Medulla oblongata (tissue), 1 donor: Measurements from ENCODE around the gene ACTN2.

ENCODE experiments used
- DNase-seq: peaks from one replicate; pipeline ENCODE4 v3.0.0-alpha.2; 2015; ENCODE audit errors: extremely low spot score

ACTN2 gene

GRCh38 chr1:236741753-236742152 lies 55.5 kb downstream of the ACTN2 start:
- no peak for DNase-seq

GRCh38 chr1:236742421-236743160 lies 56.3 kb downstream of the ACTN2 start:
- no peak for DNase-seq

DNA sequence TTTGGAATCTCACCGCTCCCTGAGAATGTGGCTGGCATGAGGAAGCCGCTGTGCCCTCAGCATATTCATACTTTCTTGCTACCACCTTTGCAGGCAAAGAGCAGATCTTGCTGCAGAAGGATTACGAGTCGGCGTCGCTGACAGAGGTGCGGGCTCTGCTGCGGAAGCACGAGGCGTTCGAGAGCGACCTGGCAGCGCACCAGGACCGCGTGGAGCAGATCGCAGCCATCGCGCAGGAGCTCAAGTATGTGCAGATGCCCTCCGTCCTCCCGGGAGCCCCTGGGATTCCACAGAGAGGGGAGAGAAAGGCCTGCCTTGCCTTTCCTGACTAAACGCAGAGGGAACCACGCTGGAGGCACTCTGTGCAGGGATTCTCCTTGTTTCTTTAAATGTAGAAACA lies 58.2 kb downstream of the ACTN2 start:
- no peak for DNase-seq

DNA sequence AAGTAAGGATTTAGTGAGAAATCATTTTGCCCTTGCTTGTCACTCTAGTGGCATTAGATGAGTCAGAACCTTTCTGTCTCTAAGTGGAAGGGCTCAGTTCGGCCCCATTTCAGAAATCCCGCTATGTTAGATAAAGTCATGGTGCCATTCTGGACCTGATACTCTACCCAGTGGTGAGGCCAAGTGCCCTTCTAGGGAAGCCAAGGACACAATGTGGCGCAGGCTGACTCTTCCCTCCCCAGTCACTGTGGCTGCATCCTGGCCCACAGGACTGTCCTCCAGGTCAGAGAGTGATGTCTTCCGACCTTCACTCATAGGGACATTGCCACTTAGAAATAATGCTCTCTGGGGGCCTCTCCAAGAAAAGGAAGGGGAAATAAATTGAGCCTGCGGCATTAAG lies 60.5 kb downstream of the ACTN2 start:
- DNase-seq: no peak

GRCh38 chr1:236747311-236747985 lies 61.1 kb downstream of the ACTN2 start:
- DNase-seq: peak; percentile 12

DNA sequence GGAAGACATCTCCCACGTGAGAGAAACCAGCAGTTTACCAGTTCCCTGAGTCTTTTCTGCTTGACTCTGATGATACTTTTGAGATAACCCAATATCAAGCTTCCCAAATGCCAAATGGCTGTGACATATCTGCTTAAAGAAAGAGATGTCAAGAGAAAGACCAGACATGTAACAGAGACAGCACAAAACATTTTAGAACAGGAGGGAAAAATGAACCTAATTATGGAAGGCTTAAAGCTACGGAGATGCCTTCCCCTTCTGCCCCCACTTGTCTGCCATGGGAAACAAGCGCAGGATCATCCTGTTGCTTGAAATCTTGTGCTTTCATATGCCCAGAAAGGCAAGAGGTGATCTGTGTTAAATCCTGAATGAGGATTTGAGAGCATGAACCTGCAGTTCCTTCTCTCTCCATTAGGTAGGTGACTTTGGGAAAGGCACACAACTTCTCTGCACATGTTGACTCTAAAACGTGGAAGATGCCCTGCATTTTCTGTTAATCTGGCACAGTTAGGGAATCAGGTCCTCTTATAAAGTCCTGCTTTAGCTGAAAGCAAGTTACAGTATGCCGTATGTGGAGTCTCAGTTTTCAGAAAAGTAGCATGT lies 62.1 kb downstream of the ACTN2 start:
- DNase-seq: no peak

GRCh38 chr1:236750928-236751327 lies 64.6 kb downstream of the ACTN2 start:
- no peak for DNase-seq

DNA sequence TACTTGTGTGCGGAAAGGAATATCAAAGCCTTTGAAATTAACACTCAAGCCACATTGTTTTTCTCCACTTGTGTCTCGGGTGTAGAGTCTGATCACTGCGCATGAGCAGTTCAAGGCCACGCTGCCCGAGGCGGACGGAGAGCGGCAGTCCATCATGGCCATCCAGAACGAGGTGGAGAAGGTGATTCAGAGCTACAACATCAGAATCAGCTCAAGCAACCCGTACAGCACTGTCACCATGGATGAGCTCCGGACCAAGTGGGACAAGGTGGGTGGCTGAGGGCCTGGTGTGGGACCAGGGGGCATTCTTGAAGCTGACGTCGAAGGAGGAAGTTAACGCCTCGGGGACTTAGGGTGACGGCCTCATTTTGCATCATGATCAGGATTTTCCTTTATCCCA lies 65.1 kb downstream of the ACTN2 start:
- DNase-seq: no peak

GRCh38 chr1:236751935-236752334 lies 65.6 kb downstream of the ACTN2 start:
- DNase-seq: no peak

- no peak for DNase-seq
Measured at GRCh38 chr1:236753516-236753915, 67.2 kb downstream of the ACTN2 start.

- no peak for DNase-seq
Measured at GRCh38 chr1:236753964-236754363, 67.7 kb downstream of the ACTN2 start.

DNA sequence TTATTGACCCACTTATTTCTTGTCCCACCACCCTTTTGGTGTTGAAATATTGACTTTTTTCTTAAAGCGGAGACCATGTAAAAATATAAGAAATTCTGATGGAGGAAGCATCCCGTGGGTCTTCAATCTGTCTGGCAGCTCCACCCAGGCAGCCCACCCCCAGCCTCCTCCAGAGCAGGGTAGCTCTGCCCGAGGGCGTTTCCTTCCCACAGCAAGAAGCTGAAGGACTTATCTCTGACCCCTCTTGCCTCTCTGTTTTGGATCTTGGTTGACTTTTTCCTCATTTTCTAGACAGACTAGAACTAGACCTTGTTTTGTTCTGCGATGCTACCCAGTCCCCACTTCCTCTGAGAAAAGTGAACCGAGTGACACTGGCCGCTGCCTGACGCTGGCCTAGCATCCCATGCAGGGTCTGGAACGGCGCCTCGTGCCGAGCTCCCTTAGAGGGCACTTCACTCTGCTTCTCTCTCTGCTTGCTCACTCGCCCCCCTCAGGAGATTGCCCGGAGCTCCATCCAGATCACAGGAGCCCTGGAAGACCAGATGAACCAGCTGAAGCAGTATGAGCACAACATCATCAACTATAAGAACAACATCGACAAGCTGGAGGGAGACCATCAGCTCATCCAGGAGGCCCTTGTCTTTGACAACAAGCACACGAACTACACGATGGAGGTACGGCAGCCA lies 68.4 kb downstream of the ACTN2 start:
- DNase-seq: no peak

DNA sequence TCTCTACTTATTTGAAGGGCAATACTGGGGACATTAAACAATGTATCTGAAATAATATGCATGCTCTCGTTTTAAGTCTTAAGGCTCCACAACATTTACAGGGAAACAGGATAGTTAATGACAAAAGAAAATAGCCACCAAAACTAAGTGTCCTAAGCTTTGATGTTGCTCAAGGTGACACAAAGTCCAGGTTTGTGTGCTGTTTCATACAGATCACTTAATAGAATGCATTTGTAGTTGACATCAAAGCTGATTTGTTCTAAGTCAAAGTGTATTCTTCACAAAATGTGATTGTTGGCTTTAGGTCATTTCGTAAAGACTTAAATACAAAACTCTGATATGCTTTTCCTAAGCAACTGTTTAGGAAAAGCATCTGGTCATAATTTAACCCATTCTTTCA lies 71.3 kb downstream of the ACTN2 start:
- no peak for DNase-seq

DNA sequence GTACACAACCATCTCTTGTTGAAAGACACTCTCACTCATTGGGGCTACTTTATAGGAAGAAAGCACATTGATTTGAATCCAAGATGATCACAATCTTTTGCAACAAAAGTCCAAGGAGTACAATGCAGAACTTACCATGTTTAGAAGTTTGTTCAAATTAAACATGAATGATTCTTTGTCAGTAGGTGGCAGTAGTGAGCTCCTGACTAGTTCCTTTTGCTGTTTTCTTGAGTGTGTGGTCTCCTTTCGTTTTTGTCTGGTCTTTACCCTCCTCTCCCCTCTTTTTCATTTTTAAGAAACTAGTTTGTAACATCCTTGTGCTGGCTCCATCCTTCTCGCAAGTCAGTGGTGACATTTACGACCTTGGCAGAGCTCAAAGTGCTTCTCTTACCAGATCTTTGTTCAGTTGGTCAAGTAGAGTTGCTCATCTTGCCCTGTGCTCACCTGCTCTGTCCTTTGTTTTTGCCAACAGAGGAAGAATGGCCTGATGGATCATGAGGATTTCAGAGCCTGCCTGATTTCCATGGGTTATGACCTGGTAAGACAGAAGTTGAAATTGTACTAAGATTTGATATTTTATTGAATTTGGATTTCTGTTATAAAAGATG lies 73.1 kb downstream of the ACTN2 start:
- peak; percentile 65 for DNase-seq

DNA sequence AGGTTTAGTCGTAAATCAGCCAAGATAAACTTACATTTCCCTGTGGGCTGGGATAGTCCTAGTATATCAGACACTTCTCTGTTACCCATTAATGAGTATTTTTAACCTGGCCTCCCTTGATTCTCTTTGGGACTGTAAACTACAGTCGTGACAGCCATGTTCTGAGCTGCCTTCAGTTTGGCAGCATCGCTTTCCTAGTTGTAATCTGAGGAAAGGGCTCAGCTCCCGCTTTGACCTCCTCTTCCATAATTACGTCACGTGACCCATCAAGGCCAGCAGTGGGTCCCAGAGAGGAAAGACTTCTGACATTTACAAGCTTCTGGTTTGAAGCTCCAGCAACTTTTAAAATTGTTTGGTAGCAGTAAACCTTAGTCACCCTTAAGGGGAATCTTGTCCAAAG lies 74.2 kb downstream of the ACTN2 start:
- no peak for DNase-seq

GRCh38 chr1:236760986-236761385 lies 74.7 kb downstream of the ACTN2 start:
- DNase-seq: no peak

- no peak for DNase-seq
Measured at GRCh38 chr1:236761397-236762132, 75.3 kb downstream of the ACTN2 start.

GRCh38 chr1:236762410-236762809 lies 76.1 kb downstream of the ACTN2 start:
- DNase-seq: no peak

DNA sequence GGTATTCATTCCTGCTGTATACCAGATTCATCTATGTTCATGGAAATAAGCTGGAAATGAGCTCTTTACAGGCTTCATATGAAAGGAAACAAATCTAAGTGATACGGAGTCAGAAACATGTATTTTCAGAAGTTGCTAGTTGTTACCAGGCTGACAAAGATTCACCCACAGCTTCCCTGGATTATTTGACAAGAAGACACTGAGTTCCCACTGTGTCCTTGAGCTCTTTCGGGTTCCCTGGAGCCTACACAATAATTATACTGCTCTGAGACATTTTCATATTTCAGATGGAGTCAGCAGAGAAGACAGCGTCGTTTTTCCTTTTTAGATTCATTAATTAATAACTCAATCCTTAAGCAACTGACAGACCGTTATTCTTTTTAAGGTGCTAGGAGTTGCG lies 79.5 kb downstream of the ACTN2 start:
- DNase-seq: no peak

GRCh38 chr1:236766506-236766905 lies 80.2 kb downstream of the ACTN2 start:
- no peak for DNase-seq

DNA sequence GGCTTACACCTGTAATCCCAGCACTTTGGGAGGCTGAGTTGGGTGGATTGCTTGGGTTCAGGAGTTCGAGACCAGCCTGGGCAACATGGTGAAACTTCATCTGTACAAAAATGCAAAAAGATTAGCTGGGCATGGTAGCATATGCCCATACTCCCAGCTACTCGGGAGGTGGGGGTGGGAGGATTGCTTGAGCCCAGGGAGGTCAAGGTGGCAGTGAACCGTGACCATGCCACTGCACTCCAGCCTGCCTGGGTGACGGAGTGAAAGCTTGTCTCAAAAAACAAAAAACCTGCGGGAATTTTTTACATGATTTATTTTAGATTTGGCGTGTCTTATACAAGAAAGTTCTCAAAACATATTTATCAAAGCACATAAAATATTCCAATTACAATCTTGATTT lies 81.0 kb downstream of the ACTN2 start:
- no peak for DNase-seq
